ENCODE data around the gene PHLDA2.

- no peak for TF ChIP-seq CTCF (IDR thresholded peaks at IDR 0.05)
- no peak for TF ChIP-seq EZH2 (IDR thresholded peaks at IDR 0.05; ENCODE audit: borderline replicate concordance, insufficient read depth, low read depth, low read length, poor library complexity, severe bottlenecking)
Measured at GRCh38 chr11:2927121-2927800, 2.0 kb downstream of the PHLDA2 start.

Measured in B cell (primary cell).